ENCODE results near the gene GRIPAP1. TPM values are rescaled to one million over a fixed set of nuclear protein-coding genes. Genes with fewer than 3 reads are reported as not detected.
A peak's percentile ranks its signal among the peaks of the same experiment; 100 is the strongest.

Gene GRIPAP1
- total RNA-seq, 1 donor from 2014 or later: 24.5 TPM

DNA sequence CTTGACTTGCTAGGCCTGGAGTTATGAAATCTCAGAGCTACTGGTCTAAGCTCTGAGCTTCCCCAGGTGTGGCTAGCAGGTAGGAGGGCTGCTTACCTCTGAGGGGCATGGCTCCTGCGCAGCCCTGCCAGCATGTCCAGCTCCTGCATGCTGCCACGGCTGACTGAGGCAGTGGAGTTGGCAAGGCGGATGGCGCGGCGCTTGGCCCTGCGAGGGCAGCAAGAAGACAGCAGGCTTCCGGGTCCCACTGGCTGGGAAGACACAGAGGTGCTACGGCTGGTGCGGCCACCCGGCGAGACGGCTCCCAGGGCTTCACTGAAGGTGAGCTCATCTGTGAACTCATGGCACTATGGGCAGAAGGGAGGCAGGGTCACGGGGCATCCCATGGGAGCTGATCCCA, 36.1 kb downstream of the GRIPAP1 start:
- DNase-seq (ENCODE audit: low read depth) (no peak), FAIRE-seq (no peak)
- Histone ChIP-seq H3K36me3 (ENCODE audit: control insufficient read depth, insufficient read depth, low read length) (no peaks in the 10 kb centered on the region), H3K4me3 (ENCODE audit: low read depth, low read length) (no peak overlapping the region), H3K27me3 (ENCODE audit: control insufficient read depth, insufficient read depth, low read length) (no peaks in the 10 kb centered on the region)
- TF ChIP-seq, protein P1, sequence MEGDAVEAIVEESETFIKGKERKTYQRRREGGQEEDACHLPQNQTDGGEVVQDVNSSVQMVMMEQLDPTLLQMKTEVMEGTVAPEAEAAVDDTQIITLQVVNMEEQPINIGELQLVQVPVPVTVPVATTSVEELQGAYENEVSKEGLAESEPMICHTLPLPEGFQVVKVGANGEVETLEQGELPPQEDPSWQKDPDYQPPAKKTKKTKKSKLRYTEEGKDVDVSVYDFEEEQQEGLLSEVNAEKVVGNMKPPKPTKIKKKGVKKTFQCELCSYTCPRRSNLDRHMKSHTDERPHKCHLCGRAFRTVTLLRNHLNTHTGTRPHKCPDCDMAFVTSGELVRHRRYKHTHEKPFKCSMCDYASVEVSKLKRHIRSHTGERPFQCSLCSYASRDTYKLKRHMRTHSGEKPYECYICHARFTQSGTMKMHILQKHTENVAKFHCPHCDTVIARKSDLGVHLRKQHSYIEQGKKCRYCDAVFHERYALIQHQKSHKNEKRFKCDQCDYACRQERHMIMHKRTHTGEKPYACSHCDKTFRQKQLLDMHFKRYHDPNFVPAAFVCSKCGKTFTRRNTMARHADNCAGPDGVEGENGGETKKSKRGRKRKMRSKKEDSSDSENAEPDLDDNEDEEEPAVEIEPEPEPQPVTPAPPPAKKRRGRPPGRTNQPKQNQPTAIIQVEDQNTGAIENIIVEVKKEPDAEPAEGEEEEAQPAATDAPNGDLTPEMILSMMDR (IDR thresholded peaks at IDR 0.05; ENCODE audit: insufficient read depth, low read length, severe bottlenecking): no peak

GRCh38 chrX:48961585-48962091, 40.4 kb downstream of the GRIPAP1 start:
- TF ChIP-seq, protein P1 (IDR thresholded peaks at IDR 0.05; ENCODE audit: insufficient read depth, low read length, severe bottlenecking): no peak
- Histone ChIP-seq H3K36me3 (ENCODE audit: control insufficient read depth, insufficient read depth, low read length) (no peaks in the 10 kb centered on the region), H3K4me3 (ENCODE audit: low read depth, low read length) (no peak overlapping the region), H3K27me3 (ENCODE audit: control insufficient read depth, insufficient read depth, low read length) (no peaks in the 10 kb centered on the region)
- FAIRE-seq: no peak
- DNase-seq (ENCODE audit: low read depth): no peak

GRCh38 chrX:48960291-48960690, 41.8 kb downstream of the GRIPAP1 start:
- FAIRE-seq: no peak
- H3K4me3 ChIP-seq (ENCODE audit: low read depth, low read length): no peak overlapping the region
- no peak for DNase-seq (ENCODE audit: low read depth)
- TF ChIP-seq, protein P1 (IDR thresholded peaks at IDR 0.05; ENCODE audit: insufficient read depth, low read length, severe bottlenecking): no peak
- H3K36me3 ChIP-seq (ENCODE audit: control insufficient read depth, insufficient read depth, low read length): no peaks in the 10 kb centered on the region
- H3K27me3 ChIP-seq (ENCODE audit: control insufficient read depth, insufficient read depth, low read length): no peaks in the 10 kb centered on the region

DNA sequence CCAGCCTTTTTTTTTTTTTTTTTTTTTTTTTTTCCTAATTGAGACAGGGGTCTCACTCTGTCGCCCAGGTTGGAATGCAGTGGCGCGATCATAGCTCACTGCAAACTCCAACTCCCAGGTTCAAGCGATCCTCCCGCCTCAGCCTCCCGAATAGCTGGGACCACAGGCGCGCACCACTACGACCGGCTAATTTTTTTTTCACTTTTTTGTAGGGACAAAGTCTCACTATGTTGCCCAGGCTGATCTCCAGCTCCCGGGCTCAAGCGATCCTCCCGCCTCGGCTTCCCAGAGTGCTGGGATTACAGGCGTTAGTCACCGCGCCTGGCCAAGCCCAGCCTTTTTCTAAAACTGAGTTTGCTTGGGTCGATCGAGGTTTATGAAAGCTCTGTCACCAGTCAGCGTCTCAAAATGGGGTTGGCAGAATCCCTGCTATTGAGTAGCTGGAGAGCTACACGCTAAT, 43.4 kb downstream of the GRIPAP1 start:
- FAIRE-seq: no peak
- peak; percentile 49 for DNase-seq (ENCODE audit: low read depth)
- Histone ChIP-seq H3K27me3 (ENCODE audit: control insufficient read depth, insufficient read depth, low read length) (no peaks in the 10 kb centered on the region), H3K36me3 (ENCODE audit: control insufficient read depth, insufficient read depth, low read length) (no peaks in the 10 kb centered on the region), H3K4me3 (ENCODE audit: low read depth, low read length) (peak overlapping the region; percentile 54)
- TF ChIP-seq, protein P1 (IDR thresholded peaks at IDR 0.05; ENCODE audit: insufficient read depth, low read length, severe bottlenecking): no peak

DNA sequence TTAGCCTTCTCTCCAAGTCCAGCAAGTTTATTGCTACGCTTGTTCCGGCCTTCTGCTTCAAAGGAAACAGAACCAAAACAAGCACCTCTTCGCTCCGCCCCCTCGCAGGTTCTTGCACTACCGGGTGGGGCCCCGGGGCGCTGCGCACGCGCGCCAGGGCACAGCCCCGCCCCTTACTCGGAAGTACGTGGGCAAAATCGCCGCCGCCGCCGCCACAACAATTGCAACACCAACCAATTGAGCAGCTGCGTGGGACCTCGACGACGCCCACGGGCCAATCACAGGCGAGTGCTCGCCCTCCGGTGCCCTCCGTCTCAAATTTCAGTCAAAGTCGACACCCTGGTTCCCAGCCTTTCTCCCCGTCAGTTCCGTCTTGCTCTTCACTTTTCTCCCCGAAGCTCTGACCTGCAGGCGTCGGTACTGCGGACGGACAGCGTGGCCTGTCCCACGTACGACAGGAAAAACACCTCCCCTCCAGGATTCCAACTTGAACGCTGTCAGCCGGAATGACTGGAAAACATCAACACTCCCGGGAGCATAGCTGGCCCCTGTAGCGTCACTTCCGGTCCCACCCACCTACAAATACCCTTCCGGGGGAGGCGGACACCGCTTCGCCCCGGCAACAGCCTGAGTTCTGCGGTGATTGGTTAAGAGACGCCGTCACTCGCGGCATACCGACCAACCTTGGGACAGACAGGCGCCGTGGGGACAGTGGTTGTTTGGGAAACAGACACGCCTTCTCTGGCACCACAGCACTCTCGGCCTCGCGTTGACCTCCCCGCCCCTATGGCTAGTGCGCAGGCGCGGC, 44.0 kb downstream of the GRIPAP1 start:
- H3K36me3 ChIP-seq (ENCODE audit: control insufficient read depth, insufficient read depth, low read length): no peaks in the 10 kb centered on the region
- TF ChIP-seq, protein P1 (IDR thresholded peaks at IDR 0.05; ENCODE audit: insufficient read depth, low read length, severe bottlenecking): no peak
- DNase-seq (ENCODE audit: low read depth): peak; percentile 92
- peak; percentile 91 for FAIRE-seq
- peak overlapping the region; percentile 54 for H3K4me3 ChIP-seq (ENCODE audit: low read depth, low read length)
- no peaks in the 10 kb centered on the region for H3K27me3 ChIP-seq (ENCODE audit: control insufficient read depth, insufficient read depth, low read length)
